Fibroblast of skin of scalp (primary cell): ENCODE data around the gene ZNG1A.
"Not testable (repeated sequence)": the region's sequence is repeated elsewhere in the genome, so short reads cannot be mapped to it uniquely, and the experiment has no call there.

ENCODE experiments used
- DNase-seq: peaks from one replicate; pipeline ENCODE4 v3.0.0-alpha.2; 2013

ZNG1A gene

DNA sequence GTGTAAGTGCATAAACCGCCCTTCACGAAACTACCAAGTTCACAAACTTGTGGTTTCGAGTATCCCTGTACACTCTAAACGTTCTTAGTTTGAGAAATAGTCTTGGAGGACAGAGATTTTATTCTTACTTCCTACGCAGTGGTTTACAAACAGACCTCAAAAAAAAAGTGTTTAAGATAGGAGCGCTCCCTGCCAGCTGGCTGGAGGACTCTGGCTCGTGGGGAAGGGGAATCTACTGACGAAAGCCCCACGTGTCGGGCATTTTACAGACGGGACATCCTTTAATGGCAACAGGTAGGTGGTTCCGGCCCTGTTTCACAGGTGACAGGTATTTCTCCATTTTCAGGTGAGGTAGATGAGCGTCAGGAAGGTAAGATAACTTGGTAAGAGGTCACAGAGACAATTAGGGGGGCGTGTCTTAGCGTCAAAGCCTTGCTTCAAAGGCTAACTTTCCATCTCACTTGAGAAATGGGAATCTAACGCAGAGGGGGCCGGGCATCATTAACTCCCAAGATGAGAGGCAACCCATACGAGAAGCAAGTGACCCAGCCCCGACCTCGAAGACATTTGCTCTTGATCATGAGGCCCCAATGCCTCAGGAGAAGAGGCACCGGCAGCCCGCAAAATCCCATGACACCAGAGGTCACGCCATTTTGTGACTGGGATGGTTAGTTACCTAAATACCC lies 573 bp downstream of the ZNG1A start:
- not testable (repeated sequence) for DNase-seq

DNA sequence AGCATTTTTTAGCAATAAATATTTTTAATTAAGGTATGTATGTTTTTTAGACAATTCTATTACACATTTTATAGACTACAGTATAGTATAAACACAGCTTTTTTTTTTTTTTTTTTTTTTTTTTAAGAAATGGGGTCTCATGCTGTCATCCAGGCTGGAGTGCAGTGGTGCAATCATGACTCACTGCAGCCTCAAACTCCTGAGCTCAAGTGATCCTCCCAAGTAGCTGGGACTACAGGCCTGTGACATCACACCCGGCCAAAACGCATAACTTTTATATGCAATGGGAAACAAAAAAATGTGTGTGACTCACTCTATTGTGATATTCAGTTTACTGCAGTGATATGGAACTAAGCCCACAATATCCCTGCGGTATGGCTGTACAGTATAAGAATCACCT lies 9.1 kb downstream of the ZNG1A start:
- not testable (repeated sequence) for DNase-seq

DNA sequence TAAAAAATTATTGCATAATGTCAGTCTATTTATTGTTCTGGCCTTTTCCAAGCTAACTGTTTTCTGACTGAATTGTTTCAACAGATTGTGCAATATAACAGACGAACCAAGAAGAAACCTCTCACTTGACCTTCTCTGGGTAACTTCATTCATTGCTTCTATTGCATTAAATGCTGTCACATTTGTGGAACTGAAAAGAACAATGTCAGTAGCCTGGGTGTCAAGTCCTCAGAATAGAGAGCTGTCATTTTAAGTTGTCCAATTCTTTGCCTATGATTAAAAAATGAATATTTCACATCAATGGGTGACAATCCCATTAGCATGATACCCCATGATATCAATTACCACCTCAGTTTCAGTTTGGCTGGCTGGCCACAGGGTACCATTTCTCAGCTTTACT lies 19.0 kb downstream of the ZNG1A start:
- not testable (repeated sequence) for DNase-seq

DNA sequence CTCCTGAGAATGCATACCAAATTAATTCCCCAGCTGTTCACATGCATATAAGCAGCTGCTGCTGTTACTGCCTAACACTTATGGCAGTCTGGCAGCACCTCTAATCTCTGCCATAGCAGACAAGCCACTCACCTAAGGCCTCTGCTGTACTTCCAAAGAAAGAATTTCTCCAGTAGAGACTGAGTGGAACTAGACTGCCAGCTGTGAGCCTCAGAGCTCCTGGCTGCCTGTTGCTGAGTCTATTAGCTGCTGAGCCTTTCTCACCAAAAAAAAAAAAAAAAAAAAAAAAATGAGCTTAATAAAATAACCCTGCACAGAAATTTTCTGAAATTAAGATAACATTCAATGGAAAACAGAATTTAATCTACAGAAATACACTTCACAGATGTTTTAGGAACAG lies 27.7 kb downstream of the ZNG1A start:
- DNase-seq = not testable (repeated sequence)

DNA sequence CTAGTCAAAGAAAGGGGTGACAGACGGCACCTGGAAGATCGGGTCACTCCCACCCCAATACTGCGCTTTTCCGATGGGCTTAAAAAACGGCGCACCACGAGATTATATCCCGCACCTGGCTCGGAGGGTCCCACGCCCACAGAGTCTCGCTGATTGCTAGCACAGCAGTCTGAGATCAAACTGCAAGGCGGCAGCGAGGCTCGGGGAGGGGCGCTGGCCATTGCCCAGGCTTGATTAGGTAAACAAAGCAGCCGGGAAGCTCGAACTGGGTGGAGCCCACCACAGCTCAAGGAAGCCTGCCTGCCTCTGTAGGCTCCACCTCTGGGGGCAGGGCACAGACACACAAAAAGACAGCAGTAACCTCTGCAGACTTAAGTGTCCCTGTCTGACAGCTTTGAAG lies 39.0 kb downstream of the ZNG1A start:
- not testable (repeated sequence) for DNase-seq

DNA sequence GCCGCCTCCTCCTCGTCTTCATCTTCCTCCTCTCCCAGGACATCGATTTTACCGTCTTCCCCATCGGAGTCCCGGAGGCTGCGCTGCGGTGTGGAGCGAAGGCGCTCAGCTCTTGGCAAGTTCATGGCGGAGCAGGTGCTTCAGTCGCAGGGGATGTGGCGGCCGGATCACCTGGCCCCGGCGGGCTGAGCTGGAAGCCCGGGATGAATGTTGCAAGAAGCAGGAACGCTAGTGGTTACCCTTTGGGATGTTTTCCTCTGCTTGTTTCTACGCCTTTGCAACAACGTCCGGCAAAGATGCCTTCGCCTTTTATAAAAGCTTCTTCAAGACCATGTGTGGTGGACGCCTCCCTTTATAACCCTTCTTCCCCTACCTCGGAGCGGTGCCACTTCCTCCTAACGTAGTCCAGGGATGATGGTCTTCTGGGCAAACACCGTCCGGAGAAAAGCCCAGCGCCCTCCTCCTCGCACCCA lies 60.8 kb downstream of the ZNG1A start, which contains the start of gene FOXD4:
FOXD4 (minus strand) TSS at position 423 of the 473 bp plus-strand sequence; CDS start at position 125, 298 bp downstream.
- DNase-seq = not testable (repeated sequence)

DNA sequence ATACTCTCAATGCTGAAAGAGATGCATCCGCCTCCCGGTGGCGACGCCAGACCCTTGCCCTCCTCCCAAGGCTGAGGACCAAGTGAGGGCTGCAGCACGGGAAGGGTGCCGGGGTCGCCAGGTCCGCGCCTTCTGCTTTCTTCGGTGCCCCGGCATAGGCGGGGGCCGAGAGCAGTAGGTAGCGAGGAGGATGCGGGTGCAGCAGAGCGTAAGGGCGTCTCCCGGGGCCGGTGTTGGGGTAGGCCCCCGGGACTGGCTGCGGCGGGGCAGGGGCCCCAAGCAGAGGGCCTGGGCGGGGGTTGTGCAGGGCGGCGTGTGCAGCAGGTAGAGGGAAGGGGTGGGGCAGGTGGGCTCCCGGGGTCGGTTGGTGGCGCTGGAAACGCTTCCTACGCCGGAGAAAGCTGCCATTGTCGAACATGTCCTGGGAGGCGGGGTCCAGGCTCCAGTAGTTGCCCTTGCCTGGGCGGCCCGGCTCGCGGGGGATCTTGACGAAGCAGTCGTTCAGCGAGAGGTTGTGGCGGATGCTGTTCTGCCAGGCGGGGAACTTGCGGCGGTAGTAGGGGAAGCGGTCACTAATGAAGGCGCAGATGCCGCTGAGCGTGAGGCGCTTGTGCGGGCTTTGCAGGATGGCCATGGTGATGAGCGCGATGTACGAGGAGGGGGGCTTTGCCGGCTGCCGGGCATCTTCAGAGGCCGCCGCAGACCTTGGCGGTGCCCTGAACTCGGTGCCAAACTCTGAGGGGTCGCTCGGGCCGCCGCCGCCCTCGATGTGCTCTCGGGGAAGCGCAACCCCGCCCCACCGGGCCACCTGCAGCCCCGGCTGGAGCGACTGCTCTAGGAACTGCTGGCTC lies 61.5 kb downstream of the ZNG1A start:
- DNase-seq = not testable (repeated sequence)

DNA sequence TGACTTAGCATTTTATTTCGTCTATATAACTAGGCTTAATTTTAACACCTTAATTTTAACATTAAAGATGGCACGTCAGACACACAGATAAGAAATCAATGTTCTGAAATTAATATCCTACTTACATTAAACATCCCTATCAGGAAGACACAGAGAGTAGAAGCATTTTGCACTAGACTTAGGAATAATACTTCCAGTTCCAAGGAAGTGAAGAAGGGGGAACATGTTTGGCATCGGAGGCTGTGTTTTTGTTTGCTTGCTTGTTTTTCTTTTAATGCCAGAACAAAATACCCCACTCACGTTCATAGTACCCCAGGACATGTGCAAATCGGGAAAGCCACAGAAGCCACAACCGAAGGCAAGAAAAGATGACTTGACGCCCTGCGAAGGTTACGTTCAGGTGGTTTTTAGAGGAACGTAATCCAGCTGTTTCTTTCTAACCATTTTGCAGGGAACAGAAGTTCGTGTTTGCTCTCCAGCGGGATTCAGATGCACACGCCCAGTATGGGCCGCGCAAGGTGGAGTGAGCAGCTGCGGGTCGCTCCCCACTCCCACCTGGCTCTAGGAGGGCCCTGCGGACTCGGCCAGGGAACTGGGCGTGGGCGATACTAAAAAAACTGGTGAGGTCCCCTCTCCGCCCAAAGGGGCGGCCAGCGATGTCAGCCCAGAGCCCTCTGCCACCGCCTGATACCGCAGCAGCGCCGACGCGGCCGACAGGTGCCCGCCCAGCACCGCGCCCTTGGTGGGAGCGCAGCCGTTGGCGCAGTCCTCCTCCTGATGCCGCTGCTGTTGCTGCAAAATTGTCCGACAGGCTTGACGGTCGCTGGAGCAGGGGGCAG lies 62.4 kb downstream of the ZNG1A start:
- not testable (repeated sequence) for DNase-seq

DNA sequence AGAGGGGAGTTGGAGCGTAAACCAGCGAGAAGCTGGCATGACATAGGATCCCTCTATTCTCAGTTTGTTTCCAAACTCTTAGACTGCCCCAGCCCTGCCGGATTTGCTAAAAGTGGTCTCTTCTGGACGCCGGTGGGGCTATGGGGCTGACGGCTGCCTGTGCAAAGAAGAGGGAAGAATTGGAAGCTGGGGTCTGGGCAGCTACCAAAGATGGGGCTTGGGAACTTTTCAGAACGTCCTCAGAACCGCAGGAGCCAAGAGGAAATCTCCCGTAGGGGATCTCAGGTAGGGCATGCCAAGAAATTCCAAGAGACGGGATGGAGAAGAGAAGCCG lies 63.8 kb downstream of the ZNG1A start:
- DNase-seq = not testable (repeated sequence)

DNA sequence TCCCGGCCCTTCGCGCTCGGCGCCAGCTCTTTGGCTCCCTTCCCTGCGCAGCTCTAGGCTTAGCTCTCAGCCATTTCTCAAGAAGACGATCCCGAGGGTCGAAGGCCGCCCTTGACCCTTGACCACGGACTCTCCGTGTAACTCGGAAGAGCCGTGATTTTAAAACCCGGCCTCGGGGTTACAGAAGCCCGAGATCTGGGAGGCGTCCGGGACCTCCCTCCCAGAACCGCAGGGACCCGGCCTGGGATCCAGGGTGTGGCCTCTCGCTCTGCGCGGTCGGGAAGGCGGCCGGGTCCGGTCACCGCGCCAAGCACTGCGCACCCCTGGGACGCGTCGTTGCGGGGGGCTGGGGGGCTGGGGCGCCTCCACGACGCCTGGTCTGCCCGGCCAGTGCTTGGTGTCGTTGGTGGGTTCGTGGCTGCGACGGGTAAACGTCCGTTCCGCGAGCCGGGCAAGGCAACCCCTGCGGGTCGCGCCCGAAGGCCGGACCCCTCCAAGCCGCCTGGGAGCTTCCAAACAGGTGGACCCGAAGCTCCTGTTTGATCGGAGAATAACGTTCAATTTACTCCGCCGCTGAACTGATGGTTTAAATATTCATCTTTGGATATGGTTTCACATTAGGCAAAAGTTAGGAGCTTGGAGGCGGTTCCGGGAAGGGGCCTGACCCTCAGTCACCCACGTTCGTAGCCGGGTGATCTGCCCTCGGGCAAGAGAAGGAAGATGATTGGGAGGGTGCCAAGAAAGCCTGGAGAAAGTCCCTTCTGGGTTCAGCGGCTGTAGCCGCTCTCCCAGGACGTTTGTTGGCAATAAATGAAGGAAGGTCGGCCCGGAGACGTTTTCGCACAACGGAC lies 64.4 kb downstream of the ZNG1A start:
- DNase-seq = not testable (repeated sequence)

DNA sequence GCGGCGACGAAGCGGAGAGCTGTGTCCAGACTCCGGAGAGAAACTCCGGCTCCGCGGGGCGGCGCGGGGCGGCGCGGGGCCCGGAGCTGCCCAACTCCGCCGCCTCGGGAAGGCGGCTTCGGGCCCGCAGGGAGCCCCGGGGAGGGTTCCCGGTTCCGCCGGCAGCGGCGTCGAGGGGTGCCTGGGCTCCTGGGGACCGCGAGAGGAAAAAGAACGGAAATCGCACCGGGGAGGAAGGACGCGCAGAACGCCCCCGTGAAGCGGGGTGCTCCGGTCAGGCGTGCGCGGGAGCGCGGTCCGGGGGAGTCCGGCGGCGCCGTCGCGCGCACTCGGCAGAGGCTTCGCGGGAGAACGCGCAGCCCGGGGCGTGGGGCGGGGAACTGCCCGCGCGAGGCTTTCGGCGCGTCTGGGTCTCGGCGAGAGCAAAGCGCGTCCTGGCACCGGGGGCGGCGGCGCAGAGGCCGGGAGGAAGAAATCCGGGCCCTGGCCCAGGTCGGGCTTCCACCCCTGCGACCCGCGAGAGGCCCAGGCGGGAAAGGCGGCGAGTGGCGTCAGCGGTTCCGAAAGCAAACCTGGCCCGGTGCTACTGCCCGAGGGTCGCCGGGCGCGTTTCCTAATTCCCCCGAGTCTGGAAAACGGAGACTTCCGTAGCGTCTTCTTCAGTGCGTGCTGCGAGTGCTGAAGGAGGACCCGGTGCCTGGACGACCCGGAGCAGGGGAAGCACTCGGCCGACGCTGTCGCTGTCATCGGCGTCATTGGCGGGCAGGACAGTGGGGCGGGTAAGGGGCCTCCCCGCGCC lies 65.2 kb downstream of the ZNG1A start:
- peak; percentile 4 for DNase-seq

DNA sequence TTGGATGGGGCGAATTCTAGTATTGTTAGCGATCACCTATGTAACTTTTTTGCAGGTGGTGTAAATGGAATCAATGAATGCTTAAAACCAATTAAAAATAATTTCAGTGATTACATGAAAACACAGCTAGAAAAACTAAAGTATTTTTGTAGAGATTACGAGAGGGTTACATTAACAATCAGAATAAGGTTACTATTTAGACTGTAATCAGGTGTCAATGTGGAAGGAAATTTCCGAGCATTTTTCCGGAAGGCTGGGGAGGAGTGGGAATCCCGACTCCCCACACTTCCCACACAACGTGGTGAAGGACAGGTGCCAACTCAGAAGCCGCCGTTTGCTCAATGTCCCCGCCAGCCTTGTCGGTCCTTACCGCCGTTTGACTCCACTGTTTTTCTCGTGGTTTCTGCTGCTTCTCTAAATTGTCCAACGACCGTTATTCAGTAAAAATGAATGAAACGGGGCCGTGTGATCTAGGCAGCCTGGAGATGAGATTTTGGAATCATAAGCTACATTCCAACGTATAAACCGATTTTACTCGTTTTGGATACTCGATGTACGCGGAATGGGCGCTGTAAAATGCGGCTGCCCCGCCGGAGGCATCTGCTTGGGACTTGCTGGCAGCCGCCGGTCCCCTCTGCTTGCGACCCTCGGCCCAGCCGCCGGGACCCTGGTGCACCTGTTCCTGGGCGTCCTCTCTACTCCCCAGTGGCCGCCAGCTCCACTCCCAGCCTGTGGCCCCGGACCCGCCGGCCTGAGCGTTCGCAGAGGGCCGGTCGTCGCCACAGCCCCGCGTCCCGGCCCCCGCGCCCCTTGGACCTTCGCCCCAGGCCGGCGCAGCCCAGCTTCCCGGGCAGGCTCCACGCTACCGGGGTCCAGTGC lies 66.0 kb downstream of the ZNG1A start:
- not testable (repeated sequence) for DNase-seq

DNA sequence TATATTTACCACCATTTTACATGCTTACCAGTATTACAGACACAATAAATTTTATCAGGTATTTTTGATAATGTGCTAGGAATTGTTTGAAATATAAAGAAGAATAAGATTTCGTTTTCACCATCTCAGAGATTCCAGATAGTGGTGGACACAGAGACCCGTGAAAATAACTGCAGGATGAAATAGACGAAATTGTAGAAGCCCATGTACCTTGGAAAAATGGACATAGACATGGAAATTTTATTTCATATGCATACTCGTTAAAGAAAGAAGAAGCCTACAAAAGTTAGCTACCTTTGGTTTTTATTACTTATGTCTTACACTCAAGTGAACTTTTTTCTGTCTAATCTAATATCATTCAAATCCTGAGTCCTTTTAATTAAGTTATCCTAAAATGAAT lies 68.2 kb downstream of the ZNG1A start:
- not testable (repeated sequence) for DNase-seq

DNA sequence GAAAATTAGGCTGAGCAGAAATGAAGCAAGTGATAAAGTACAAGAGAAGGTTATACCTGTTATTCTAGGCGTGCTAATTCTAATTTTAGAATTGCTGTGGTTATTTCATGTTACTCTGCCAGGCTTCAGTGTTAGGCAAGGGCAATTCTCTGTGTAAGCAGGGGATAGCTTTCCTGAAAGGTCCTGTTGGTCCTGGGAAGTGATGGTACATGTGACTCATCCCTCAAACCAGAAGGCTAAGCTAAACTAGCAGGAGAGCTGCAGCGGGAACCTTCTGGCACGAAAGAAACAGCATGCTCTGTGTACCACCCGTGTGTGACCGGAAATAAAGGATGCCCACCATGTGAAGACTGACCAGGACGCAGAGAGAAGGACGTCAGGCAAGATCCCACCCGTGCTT lies 69.3 kb downstream of the ZNG1A start:
- not testable (repeated sequence) for DNase-seq

DNA sequence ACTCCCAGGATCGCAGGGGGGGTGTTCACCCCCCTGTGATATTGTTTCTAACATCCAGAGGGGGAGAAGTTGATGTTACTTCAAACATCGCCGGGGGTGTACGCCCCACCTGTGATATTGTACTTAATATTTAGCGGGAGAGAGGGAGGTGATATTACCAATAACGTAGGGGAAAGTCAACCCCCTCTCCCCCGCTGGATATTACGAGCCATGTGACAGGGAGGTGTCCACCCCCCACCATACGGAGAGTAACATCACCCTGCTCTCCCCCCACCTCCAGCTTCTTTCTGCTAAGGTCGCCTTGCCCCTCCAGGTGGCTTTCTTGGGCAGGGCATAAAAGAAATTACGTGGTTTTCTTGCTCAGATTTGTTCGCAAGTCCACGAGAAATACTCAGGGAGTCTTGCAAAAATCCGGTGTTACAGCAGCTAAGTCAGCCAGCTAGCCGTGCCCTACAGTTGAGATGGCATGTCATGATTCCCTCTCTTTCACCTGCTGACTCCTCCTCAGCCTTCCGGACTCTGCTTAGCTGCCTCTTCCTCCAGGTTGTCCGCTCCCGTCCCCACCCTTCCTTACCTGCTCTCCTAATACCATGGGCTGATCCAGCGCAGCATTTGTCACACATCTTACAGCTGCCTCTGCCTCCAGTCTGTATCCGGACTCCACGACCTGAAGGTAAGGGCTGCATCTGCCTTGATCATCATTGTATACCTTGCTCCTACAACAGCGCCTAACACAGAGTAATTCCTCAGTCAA lies 69.9 kb downstream of the ZNG1A start:
- not testable (repeated sequence) for DNase-seq

DNA sequence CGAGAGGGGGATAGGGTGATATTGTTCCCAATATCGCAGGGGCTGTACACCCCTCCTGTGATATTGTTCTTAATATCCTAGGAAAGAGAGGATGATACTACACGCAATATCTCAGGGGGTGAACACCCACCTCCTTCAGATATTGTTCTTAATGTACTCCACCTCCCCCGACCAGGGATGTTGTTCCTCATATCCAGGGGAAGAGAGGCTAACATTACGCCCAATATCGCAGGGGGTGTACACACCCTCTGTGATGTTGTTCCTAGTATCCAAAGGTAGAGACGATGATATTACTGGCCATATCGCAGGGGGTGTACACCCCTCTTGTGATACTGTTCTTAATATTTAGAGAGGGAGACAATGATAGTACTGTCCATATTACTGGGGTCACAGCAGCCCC lies 72.9 kb downstream of the ZNG1A start:
- not testable (repeated sequence) for DNase-seq

DNA sequence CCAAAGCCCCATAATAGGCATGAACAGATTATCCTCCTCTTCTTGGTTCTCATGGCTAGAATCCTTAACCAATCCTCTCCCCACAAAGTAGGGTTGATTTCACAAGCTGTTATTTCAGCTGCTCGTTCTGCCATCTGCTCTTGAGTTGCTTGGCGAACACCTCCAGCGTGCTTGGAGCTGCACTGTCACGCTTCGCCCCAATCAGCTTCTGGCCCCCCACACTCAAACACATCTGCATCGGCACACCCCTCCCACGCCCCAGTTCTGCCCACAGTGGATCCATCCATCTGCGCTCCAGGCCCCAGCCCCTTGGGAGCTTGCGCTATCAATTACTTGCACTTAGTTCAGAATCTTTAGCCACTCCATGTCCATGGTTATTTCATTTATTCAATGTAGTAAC lies 78.4 kb downstream of the ZNG1A start:
- DNase-seq = not testable (repeated sequence)

DNA sequence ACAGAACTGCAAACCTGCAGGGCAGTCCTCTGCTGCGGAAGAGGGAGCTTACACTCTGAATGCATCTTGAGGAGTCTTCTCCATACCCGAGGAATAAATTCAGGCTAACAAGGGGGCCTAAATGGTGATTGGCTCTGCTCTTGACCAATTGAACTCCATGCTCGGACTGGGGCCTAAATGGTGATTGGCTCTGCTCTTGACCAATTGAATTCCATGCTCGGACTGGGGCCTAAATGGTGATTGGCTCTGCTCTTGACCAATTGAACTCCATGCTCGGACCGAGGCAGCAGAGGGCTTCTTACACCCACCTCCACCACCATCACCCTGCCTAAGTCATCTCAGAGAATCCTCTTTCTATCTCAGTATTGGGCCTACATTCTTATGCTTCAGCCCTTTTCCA lies 79.0 kb downstream of the ZNG1A start:
- DNase-seq = not testable (repeated sequence)

DNA sequence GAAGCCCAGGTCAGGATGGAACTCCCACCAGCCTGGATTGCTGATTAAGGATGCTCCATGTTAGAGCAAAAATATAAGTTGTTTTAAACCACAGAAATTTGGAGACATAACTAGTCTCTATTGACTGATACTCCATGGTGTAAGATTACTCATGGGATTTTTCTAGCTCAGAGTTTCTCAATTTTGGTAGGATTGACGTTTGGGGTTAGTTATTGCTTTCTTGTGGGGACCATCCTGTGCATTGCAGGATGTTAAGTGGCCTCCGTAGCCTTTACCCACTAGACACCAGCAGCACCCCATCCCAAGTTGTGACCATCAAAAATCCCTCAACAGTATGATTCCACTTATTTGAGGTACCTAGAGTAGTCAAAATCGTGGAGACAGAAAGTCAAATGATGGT lies 80.1 kb downstream of the ZNG1A start:
- not testable (repeated sequence) for DNase-seq
